ENCODE data around the gene VAT1L.

VAT1L gene

GRCh38 chr16:77918809-77919707 lies 130.7 kb downstream of the VAT1L start:
- no peaks in the 10 kb centered on the region for H3K36me3 ChIP-seq
- H3K4me1 ChIP-seq = no peaks in the 10 kb centered on the region
- TF ChIP-seq CTCF (IDR thresholded peaks at IDR 0.05; ENCODE audit: low read depth, low read length) = no peak
- DNase-seq = no peak
- no peaks in the 10 kb centered on the region for H3K27me3 ChIP-seq
- H3K9me3 ChIP-seq = no peaks in the 10 kb centered on the region; the same call in 1 of the 2 replicates
- no peak overlapping the region for H3K4me3 ChIP-seq (ENCODE audit: low read depth, low read length)

- no peaks in the 10 kb centered on the region for H3K36me3 ChIP-seq
- no peaks in the 10 kb centered on the region for H3K27me3 ChIP-seq
- no peak overlapping the region for H3K4me3 ChIP-seq (ENCODE audit: low read depth, low read length)
- H3K9me3 ChIP-seq = no peaks in the 10 kb centered on the region; the same call in 1 of the 2 replicates
- TF ChIP-seq CTCF (IDR thresholded peaks at IDR 0.05; ENCODE audit: low read depth, low read length) = no peak
- no peak for DNase-seq
- H3K4me1 ChIP-seq = no peaks in the 10 kb centered on the region
These were observed 131.5 kb downstream of the VAT1L start for GRCh38 chr16:77919761-77920415.

GRCh38 chr16:77920984-77921383 lies 132.6 kb downstream of the VAT1L start:
- no peak for TF ChIP-seq CTCF (IDR thresholded peaks at IDR 0.05; ENCODE audit: low read depth, low read length)

GRCh38 chr16:77922228-77922754 lies 133.9 kb downstream of the VAT1L start:
- Histone ChIP-seq H3K27me3 (no peaks in the 10 kb centered on the region), H3K4me3 (ENCODE audit: low read depth, low read length) (no peak overlapping the region), H3K36me3 (no peaks in the 10 kb centered on the region), H3K4me1 (no peaks in the 10 kb centered on the region), H3K9me3 (no peaks in the 10 kb centered on the region)
- DNase-seq = no peak
- TF ChIP-seq CTCF (IDR thresholded peaks at IDR 0.05; ENCODE audit: low read depth, low read length) = no peak

More at GRCh38 chr16:77920984-77921383, 132.6 kb downstream of the VAT1L start:
- no peak overlapping the region for H3K4me3 ChIP-seq (ENCODE audit: low read depth, low read length)
- H3K4me1 ChIP-seq = no peaks in the 10 kb centered on the region
- no peaks in the 10 kb centered on the region for H3K27me3 ChIP-seq
- no peak for DNase-seq
- H3K9me3 ChIP-seq = no peaks in the 10 kb centered on the region
- no peaks in the 10 kb centered on the region for H3K36me3 ChIP-seq

- no peak overlapping the region for H3K4me3 ChIP-seq (ENCODE audit: low read depth, low read length)
These were observed 137.2 kb downstream of the VAT1L start for GRCh38 chr16:77925531-77925930.

More at GRCh38 chr16:77925531-77925930, 137.2 kb downstream of the VAT1L start:
- Histone ChIP-seq H3K4me1 (no peaks in the 10 kb centered on the region), H3K9me3 (no peaks in the 10 kb centered on the region), H3K27me3 (no peaks in the 10 kb centered on the region), H3K36me3 (no peaks in the 10 kb centered on the region)
- no peak for TF ChIP-seq CTCF (IDR thresholded peaks at IDR 0.05; ENCODE audit: low read depth, low read length)
- no peak for DNase-seq

Data from BE2C (cell line).